ENCODE measurements around the gene BAIAP2L1.

The BAIAP2L1 gene

DNA sequence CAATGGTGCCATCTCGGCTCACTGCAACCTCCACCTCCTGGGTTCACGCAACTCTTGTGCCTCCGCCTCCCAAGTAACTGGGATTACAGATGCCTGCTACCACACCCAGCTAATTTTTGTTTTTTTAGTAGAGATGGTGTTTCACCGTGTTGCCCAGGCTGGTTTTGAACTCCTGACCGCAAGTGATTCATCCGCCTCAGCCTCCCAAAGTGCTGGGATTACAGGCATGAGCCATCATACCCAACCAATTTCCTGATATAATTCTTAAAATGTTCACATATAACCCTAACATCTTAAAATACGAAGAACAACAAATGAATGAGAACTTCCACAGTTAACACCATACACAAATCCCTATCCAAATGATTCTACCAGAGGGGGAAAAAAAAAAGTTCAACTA lies 31.2 kb downstream of the BAIAP2L1 start:
- Histone ChIP-seq H3K9ac (ENCODE audit: low read depth, low read length) (no peak overlapping the region), H3K4me1 (ENCODE audit: control insufficient read depth, insufficient read depth, low read length) (no peaks in the 10 kb centered on the region), H3K9me3 (ENCODE audit: control insufficient read depth, insufficient read depth, low read length) (no peaks in the 10 kb centered on the region)

DNA sequence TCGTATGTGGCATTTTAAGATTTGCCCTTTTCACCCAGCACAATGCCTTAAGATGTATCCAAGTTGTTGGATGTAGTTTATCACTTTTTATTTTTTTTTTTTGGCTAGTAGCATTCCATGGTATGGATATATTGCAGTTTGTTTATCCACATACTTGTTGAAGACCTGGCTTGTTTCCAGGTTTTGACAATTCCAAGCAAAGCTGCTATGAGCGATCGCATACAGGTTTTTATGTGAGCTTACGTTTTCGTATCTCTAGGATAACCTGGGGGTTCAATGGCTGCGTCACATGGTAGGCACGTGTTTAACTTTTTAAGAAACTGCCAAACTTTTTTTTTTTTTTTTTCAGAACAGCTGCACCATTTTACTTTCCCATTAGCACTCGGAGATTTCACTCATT lies 32.2 kb downstream of the BAIAP2L1 start:
- Histone ChIP-seq H3K36me3 (ENCODE audit: control insufficient read depth, insufficient read depth, low read length) (no peaks in the 10 kb centered on the region), H3K9me3 (ENCODE audit: control insufficient read depth, insufficient read depth, low read length) (no peaks in the 10 kb centered on the region), H3K9ac (ENCODE audit: low read depth, low read length) (no peak overlapping the region), H3K4me1 (ENCODE audit: control insufficient read depth, insufficient read depth, low read length) (no peaks in the 10 kb centered on the region), H3K27me3 (ENCODE audit: control insufficient read depth, insufficient read depth, low read length) (no peaks in the 10 kb centered on the region), H3K4me3 (ENCODE audit: low read depth, low read length) (no peak overlapping the region)

More for the DNA sequence above, 31.2 kb downstream of the BAIAP2L1 start:
- Histone ChIP-seq H3K36me3 (ENCODE audit: control insufficient read depth, insufficient read depth, low read length) (no peaks in the 10 kb centered on the region), H3K4me3 (ENCODE audit: low read depth, low read length) (no peak overlapping the region), H3K27me3 (ENCODE audit: control insufficient read depth, insufficient read depth, low read length) (no peaks in the 10 kb centered on the region)

DNA sequence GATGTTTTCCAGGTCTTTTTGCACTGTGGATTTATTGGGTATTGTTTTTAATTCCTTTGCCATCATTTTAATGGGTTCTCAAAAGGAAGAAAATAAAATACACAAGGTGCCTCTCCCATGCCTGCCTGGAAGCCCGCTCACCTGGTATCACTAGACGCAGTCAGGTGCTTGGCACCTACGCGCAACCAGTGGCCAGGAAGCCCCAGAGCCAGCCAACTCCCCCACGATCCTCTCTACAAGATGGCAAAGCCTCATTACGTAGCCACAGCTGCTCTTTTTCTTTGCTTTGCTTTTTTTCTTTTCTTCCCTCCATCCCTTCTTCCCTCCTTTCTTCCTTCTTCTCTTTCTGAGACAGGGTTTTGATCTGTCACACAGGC lies 34.3 kb downstream of the BAIAP2L1 start:
- H3K9me3 ChIP-seq (ENCODE audit: control insufficient read depth, insufficient read depth, low read length): no peaks in the 10 kb centered on the region
- H3K4me3 ChIP-seq (ENCODE audit: low read depth, low read length): no peak overlapping the region
- H3K9ac ChIP-seq (ENCODE audit: low read depth, low read length): no peak overlapping the region
- H3K36me3 ChIP-seq (ENCODE audit: control insufficient read depth, insufficient read depth, low read length): no peaks in the 10 kb centered on the region
- H3K4me1 ChIP-seq (ENCODE audit: control insufficient read depth, insufficient read depth, low read length): peaks cover 1% of the 10 kb centered on the region
- no peaks in the 10 kb centered on the region for H3K27me3 ChIP-seq (ENCODE audit: control insufficient read depth, insufficient read depth, low read length)

DNA sequence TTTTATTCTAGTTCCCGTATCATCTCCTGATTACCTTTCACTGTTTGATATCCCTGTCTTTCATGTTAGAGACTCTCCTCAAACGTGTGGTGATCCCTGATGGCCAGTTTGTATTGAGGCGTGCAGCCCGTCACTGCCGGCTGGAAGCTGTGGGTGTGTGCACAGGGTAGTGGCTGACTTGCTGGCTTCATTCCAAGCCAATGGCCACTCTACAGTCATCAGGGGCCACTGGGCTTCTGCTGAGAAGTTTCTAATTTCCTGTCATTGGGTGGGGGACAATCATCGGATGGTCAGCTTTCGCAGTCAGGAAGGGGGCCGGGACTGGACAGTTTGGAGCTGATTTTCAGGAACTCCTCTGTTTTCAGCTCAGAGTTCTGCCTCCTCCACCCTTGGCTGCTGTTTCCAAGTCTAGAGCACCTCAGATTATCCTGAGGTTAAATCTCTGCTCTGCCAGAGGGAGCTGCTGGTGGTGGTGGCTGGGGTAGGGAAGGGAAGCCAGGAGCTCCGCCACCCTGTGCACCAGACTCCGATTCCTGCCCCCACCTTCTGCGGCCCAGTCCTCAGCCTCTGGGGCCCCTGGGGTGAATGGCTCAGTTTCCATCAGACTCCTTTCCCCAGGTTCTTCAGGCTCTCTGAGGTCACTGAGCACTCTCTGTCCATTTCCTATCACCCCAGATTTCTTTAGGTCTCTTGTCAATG lies 34.9 kb downstream of the BAIAP2L1 start:
- no peaks in the 10 kb centered on the region for H3K9me3 ChIP-seq (ENCODE audit: control insufficient read depth, insufficient read depth, low read length)
- H3K4me3 ChIP-seq (ENCODE audit: low read depth, low read length): no peak overlapping the region
- H3K27me3 ChIP-seq (ENCODE audit: control insufficient read depth, insufficient read depth, low read length): no peaks in the 10 kb centered on the region
- no peaks in the 10 kb centered on the region for H3K36me3 ChIP-seq (ENCODE audit: control insufficient read depth, insufficient read depth, low read length)
- peaks cover 3% of the 10 kb centered on the region for H3K4me1 ChIP-seq (ENCODE audit: control insufficient read depth, insufficient read depth, low read length)
- no peak overlapping the region for H3K9ac ChIP-seq (ENCODE audit: low read depth, low read length)

DNA sequence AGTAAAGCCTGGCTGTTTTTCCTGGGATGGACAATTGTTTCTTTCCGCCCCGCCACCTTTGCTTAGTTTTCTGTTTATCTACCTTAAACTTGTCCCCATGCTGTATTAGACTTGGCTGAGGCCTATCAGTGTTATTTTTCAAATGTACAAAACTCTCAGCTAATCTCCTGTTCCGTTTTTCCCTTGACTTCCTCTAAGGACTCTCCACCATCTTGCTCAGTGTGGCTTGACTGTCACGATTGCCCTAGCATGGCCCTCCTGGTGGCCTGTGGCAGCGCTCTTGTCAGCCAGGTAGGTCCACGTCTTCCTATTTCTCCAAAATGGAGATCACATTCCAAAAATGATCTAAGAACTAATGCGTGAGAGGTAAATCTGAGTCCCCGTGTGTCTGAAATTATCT lies 36.7 kb downstream of the BAIAP2L1 start:
- Histone ChIP-seq H3K9me3 (ENCODE audit: control insufficient read depth, insufficient read depth, low read length) (no peaks in the 10 kb centered on the region), H3K9ac (ENCODE audit: low read depth, low read length) (peak overlapping the region; percentile 10), H3K4me1 (ENCODE audit: control insufficient read depth, insufficient read depth, low read length) (peaks cover 8% of the 10 kb centered on the region), H3K4me3 (ENCODE audit: low read depth, low read length) (no peak overlapping the region), H3K27me3 (ENCODE audit: control insufficient read depth, insufficient read depth, low read length) (no peaks in the 10 kb centered on the region), H3K36me3 (ENCODE audit: control insufficient read depth, insufficient read depth, low read length) (peaks cover 2% of the 10 kb centered on the region)

GRCh38 chr7:98362517-98362916 lies 38.4 kb downstream of the BAIAP2L1 start:
- Histone ChIP-seq H3K4me1 (ENCODE audit: control insufficient read depth, insufficient read depth, low read length) (peaks cover 8% of the 10 kb centered on the region), H3K36me3 (ENCODE audit: control insufficient read depth, insufficient read depth, low read length) (peaks cover 4% of the 10 kb centered on the region), H3K4me3 (ENCODE audit: low read depth, low read length) (no peak overlapping the region), H3K9ac (ENCODE audit: low read depth, low read length) (no peak overlapping the region), H3K27me3 (ENCODE audit: control insufficient read depth, insufficient read depth, low read length) (no peaks in the 10 kb centered on the region), H3K9me3 (ENCODE audit: control insufficient read depth, insufficient read depth, low read length) (no peaks in the 10 kb centered on the region)

DNA sequence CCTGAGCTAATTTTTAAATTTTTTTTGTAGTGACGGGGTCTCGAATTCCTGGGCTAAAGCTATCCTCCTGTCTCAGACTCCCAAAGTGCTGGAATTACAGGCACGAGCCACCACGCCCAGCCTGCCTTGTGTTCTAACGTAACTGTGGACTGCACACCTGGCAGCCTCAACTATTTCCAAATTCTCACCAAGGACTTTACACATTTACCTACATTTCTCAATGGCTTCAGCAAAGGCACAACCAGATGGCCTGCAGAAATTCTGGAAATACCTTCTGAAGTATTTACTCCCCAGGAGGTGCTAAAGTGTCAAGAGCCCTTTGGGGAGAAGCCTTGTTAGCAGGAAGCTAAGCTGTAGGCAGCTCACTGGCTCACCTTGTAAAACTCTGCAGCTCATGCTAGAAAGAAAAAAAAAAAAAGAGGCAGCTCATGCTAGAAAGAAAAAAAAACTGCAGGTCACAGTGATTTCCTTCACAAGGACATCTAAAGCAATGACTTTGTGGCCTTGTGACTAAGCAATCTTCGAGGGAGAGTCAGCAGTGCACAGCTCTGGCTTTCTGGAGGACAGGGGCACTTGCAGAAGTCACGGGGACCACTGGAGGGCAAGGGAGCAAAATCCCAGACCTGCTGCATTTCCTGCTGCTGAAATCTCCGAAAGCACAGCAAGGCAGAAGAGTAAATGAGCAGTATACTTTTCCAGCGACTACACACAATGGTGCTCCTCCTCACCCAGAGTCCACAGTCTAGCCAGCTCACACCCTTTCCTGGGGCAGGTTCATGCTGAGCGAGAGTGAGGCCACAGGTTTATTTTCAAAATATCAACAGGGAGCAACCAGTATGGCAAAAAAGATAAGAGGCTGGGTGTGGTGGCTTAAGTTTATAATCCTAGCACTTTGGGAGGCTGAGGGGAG lies 40.4 kb downstream of the BAIAP2L1 start:
- peaks cover 4% of the 10 kb centered on the region for H3K36me3 ChIP-seq (ENCODE audit: control insufficient read depth, insufficient read depth, low read length)
- H3K9ac ChIP-seq (ENCODE audit: low read depth, low read length): no peak overlapping the region
- no peaks in the 10 kb centered on the region for H3K9me3 ChIP-seq (ENCODE audit: control insufficient read depth, insufficient read depth, low read length)
- H3K27me3 ChIP-seq (ENCODE audit: control insufficient read depth, insufficient read depth, low read length): no peaks in the 10 kb centered on the region
- H3K4me1 ChIP-seq (ENCODE audit: control insufficient read depth, insufficient read depth, low read length): peaks cover 8% of the 10 kb centered on the region
- no peak overlapping the region for H3K4me3 ChIP-seq (ENCODE audit: low read depth, low read length)

- no peaks in the 10 kb centered on the region for H3K27me3 ChIP-seq (ENCODE audit: control insufficient read depth, insufficient read depth, low read length)
- no peak overlapping the region for H3K4me3 ChIP-seq (ENCODE audit: low read depth, low read length)
- H3K9me3 ChIP-seq (ENCODE audit: control insufficient read depth, insufficient read depth, low read length): no peaks in the 10 kb centered on the region
- H3K4me1 ChIP-seq (ENCODE audit: control insufficient read depth, insufficient read depth, low read length): peaks cover 8% of the 10 kb centered on the region
- peaks cover 4% of the 10 kb centered on the region for H3K36me3 ChIP-seq (ENCODE audit: control insufficient read depth, insufficient read depth, low read length)
- H3K9ac ChIP-seq (ENCODE audit: low read depth, low read length): no peak overlapping the region
Measured at GRCh38 chr7:98359395-98359794, 41.5 kb downstream of the BAIAP2L1 start.

DNA sequence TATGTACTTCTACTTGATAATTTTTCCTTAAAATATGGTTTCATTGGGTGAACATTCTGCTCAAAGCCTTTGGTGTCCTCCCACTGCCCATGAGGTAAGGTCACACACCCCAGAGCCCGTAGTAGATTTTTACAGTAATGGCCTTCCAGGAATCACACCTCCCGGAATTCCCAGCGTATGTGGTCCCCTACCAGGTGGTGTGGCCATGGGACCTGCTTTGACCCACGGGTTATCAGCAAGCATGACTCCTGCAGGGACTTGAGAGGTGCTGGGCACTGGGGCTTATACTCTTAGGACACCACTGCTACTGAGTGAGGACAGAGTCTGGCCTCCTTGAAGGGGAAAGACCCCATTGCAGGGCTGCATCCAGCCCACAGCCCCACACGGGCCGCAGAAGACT lies 42.2 kb downstream of the BAIAP2L1 start:
- Histone ChIP-seq H3K9ac (ENCODE audit: low read depth, low read length) (no peak overlapping the region), H3K4me3 (ENCODE audit: low read depth, low read length) (no peak overlapping the region), H3K27me3 (ENCODE audit: control insufficient read depth, insufficient read depth, low read length) (no peaks in the 10 kb centered on the region)

GRCh38 chr7:98357751-98358161 lies 43.1 kb downstream of the BAIAP2L1 start:
- Histone ChIP-seq H3K9me3 (ENCODE audit: control insufficient read depth, insufficient read depth, low read length) (no peaks in the 10 kb centered on the region), H3K4me3 (ENCODE audit: low read depth, low read length) (no peak overlapping the region), H3K27me3 (ENCODE audit: control insufficient read depth, insufficient read depth, low read length) (no peaks in the 10 kb centered on the region), H3K4me1 (ENCODE audit: control insufficient read depth, insufficient read depth, low read length) (peaks cover 8% of the 10 kb centered on the region), H3K9ac (ENCODE audit: low read depth, low read length) (no peak overlapping the region), H3K36me3 (ENCODE audit: control insufficient read depth, insufficient read depth, low read length) (peaks cover 4% of the 10 kb centered on the region)

More for the DNA sequence above, 42.2 kb downstream of the BAIAP2L1 start:
- Histone ChIP-seq H3K9me3 (ENCODE audit: control insufficient read depth, insufficient read depth, low read length) (no peaks in the 10 kb centered on the region), H3K4me1 (ENCODE audit: control insufficient read depth, insufficient read depth, low read length) (peaks cover 8% of the 10 kb centered on the region), H3K36me3 (ENCODE audit: control insufficient read depth, insufficient read depth, low read length) (peaks cover 4% of the 10 kb centered on the region)

DNA sequence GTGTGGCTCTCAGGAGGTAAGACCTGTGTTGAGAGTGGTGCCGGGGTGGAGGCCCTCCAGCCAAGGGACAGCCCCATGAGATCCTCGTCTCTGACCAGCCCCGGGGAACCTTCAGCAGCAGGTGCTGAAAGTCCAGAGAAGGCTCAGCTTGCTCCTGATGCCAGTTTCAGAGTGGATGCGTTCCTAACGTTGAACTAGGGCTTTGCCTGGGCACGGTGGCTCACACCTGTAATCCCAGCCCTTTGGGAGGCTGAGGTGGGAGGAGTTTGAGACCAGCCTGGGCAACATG lies 45.7 kb downstream of the BAIAP2L1 start:
- Histone ChIP-seq H3K4me3 (ENCODE audit: low read depth, low read length) (no peak overlapping the region), H3K9me3 (ENCODE audit: control insufficient read depth, insufficient read depth, low read length) (no peaks in the 10 kb centered on the region), H3K9ac (ENCODE audit: low read depth, low read length) (no peak overlapping the region), H3K27me3 (ENCODE audit: control insufficient read depth, insufficient read depth, low read length) (no peaks in the 10 kb centered on the region), H3K4me1 (ENCODE audit: control insufficient read depth, insufficient read depth, low read length) (no peaks in the 10 kb centered on the region), H3K36me3 (ENCODE audit: control insufficient read depth, insufficient read depth, low read length) (peaks cover 4% of the 10 kb centered on the region)

All from iPS-15b (cell line).